Thyroid gland (tissue), 4 donors: ENCODE results near the gene LHFPL2. TPM values are rescaled to one million over a fixed set of nuclear protein-coding genes. Genes with fewer than 3 reads are reported as not detected.
"Not testable (repeated sequence)": the region's sequence is repeated elsewhere in the genome, so short reads cannot be mapped to it uniquely, and the experiment has no call there.

ENCODE experiments used
- DNase-seq, 2 donors: peaks; one replicate each; pipeline ENCODE4 v3.0.0-alpha.2; 2019
- H3K27ac ChIP-seq, 3 donors: fragments of 200-600 bp; sonication (generic); 1 replicate in 2 of 3; 2 replicates in 1 of 3; pipeline ENCODE4 v1.5.1; 2016 to 2019; ENCODE audit warnings: mild to moderate bottlenecking in 1 of 3, moderate library complexity in 1 of 3
- H3K27me3 ChIP-seq: fragments of 200-600 bp; sonication (generic); one replicate; pipeline ENCODE4 v1.5.1; 2019
- H3K36me3 ChIP-seq, 2 donors: fragments of 200-600 bp; sonication (generic); one replicate each; pipeline ENCODE4 v1.5.1; 2016 to 2019
- H3K4me1 ChIP-seq, 2 donors: fragments of 200-600 bp; sonication (generic); one replicate each; pipeline ENCODE4 v1.5.1; 2017 to 2019
- H3K4me3 ChIP-seq, 3 donors: fragments of 200-600 bp; sonication (generic); replicated peaks in 1 of 3; 1 replicate in 2 of 3; 2 replicates in 1 of 3; pipeline ENCODE4 v1.5.1; 2016; ENCODE audit warnings: mild to moderate bottlenecking in 1 of 3
- H3K9me3 ChIP-seq: fragments of 200-600 bp; sonication (generic); one replicate; pipeline ENCODE4 v1.5.1; 2017
- CTCF ChIP-seq, 6 experiments: fragments of 200-600 bp in 3 of 6; fragments of 450-650 bp in 3 of 6; sonication (generic) in 3 of 6; IDR thresholded peaks; one replicate each; pipeline ENCODE4 v1.5.1; 2016 to 2019; ENCODE audit warnings: antibody characterized with exemption in 6 of 6, mild to moderate bottlenecking in 2 of 6, inconsistent platforms in 1 of 6, moderate library complexity in 1 of 6
- POLR2A ChIP-seq, 2 donors: fragments of 450-650 bp; IDR thresholded peaks; one replicate each; pipeline ENCODE4 v1.6.1; 2017; ENCODE audit warnings: antibody characterized with exemption in 2 of 2, mild to moderate bottlenecking in 2 of 2, moderate library complexity in 1 of 2
- WGBS, 2 donors: methylation state at CpG; one replicate each; pipeline ENCODE4 v1.1.5; 2017; 5-methylcytosine and 5-hydroxymethylcytosine counted together
- intact Hi-C: fragments of 100-400 bp; cut with DNase I; formaldehyde crosslinking; loops from one replicate; pipeline ENCODE4 v1.15.1; 2023
- total RNA-seq, 4 donors: library from RNA; depleted of rRNA; stranded (reverse); fragments of >200 nt; gene quantifications; one replicate each; pipeline ENCODE4 v1.2.3, GENCODE V29; 2016

Gene LHFPL2
- total RNA-seq, 4 donors from 2014 or later, result 17.6 to 25.7 (median 23.7) TPM

DNA sequence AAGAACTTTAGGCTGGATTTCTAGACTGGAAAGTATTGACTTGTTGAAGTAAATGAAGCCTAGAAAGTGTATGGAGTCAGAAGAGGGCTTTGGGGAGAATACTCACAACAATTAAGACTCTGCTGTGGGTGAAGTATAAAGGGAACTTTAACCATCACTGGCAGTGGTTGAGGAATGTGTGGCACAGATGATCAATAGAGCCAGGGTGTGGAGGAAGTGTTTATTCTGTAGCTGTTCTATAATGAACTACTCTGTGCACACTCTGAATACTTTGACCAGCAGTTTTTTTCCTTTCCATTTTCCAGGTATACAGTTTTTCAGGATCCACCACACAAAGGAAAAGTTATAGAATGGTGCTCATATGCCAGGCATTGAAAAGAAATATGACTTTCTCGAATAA is 181.4 kb downstream of the LHFPL2 start:
- Histone ChIP-seq H3K4me1 (no peaks in the 10 kb centered on the region), H3K36me3 (no peaks in the 10 kb centered on the region), H3K4me3 (no peak overlapping the region), H3K9me3 (no peaks in the 10 kb centered on the region), H3K27ac (no peak overlapping the region), H3K27me3 (no peaks in the 10 kb centered on the region)
- WGBS, 2 donors, result 98 to 100% methylated on average over 1 of the region's 1 CpG
- TF ChIP-seq CTCF (IDR thresholded peaks at IDR 0.05), result no peak
- TF ChIP-seq POLR2A (IDR thresholded peaks at IDR 0.05), result no peak
- DNase-seq, result no peak
- intact Hi-C loops, result no loop called here

GRCh38 chr5:78458843-78459242 is 189.7 kb downstream of the LHFPL2 start:
- DNase-seq, result no peak
- Histone ChIP-seq H3K9me3 (no peaks in the 10 kb centered on the region), H3K27me3 (no peaks in the 10 kb centered on the region), H3K27ac (no peak overlapping the region), H3K4me1 (no peaks in the 10 kb centered on the region), H3K4me3 (no peak overlapping the region), H3K36me3 (no peaks in the 10 kb centered on the region)
- WGBS, 2 donors, result 90 to 97% methylated on average over 2 of the region's 2 CpGs
- intact Hi-C loops, result no loop called here
- TF ChIP-seq POLR2A (IDR thresholded peaks at IDR 0.05) (no peak), CTCF (IDR thresholded peaks at IDR 0.05) (no peak)

GRCh38 chr5:78457507-78457906 is 191.1 kb downstream of the LHFPL2 start:
- H3K27ac ChIP-seq, H3K4me1 ChIP-seq, H3K9me3 ChIP-seq, H3K27me3 ChIP-seq, H3K36me3 ChIP-seq, H3K4me3 ChIP-seq, intact Hi-C loops, DNase-seq: not testable (repeated sequence)
- 89 to 90% methylated on average over 11 of the region's 14 CpGs for WGBS, 2 donors

DNA sequence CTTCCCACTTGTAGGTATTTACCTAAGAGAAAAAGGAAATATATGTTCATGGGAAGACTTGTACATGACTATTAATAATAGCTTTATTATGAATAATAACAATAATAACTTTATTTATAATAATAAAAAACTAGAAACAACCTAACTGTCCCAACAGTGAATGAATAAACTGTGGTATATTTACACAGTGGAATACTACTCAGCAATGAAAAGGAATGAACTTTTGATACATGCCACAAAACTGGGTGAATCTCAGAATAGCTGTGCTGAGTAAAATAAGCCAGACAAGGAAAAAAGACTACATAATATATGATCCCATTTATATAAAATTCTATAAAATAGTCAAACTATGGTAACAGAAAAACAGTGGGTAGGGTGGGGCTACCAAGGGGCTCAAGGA is 199.5 kb downstream of the LHFPL2 start:
- intact Hi-C loops, result no loop called here
- DNase-seq, result no peak
- no peaks in the 10 kb centered on the region for H3K27me3 ChIP-seq
- H3K36me3 ChIP-seq, result no peaks in the 10 kb centered on the region
- H3K9me3 ChIP-seq, result no peaks in the 10 kb centered on the region
- no peak overlapping the region for H3K27ac ChIP-seq
- no peaks in the 10 kb centered on the region for H3K4me1 ChIP-seq
- no peak for TF ChIP-seq POLR2A (IDR thresholded peaks at IDR 0.05)
- no peak for TF ChIP-seq CTCF (IDR thresholded peaks at IDR 0.05)
- no peak overlapping the region for H3K4me3 ChIP-seq

- no peaks in the 10 kb centered on the region for H3K9me3 ChIP-seq
- H3K36me3 ChIP-seq, result no peaks in the 10 kb centered on the region
- no peaks in the 10 kb centered on the region for H3K4me1 ChIP-seq
- TF ChIP-seq CTCF (IDR thresholded peaks at IDR 0.05) (no peak), POLR2A (IDR thresholded peaks at IDR 0.05) (no peak)
- DNase-seq, result no peak
- H3K27me3 ChIP-seq, result no peaks in the 10 kb centered on the region
- intact Hi-C loops, result no loop called here
- WGBS, 2 donors, result 75 to 95% methylated on average over 2 to 3 of the region's 3 CpGs
- H3K27ac ChIP-seq, result no peak overlapping the region
- no peak overlapping the region for H3K4me3 ChIP-seq
Measured at GRCh38 chr5:78447775-78448424, 200.7 kb downstream of the LHFPL2 start.
